ENCODE results near the gene ALX1.
"Not testable (repeated sequence)": the region's sequence is repeated elsewhere in the genome, so short reads cannot be mapped to it uniquely, and the experiment has no call there.

Gene ALX1

GRCh38 chr12:85299053-85299452, 19.0 kb downstream of the ALX1 start:
- DNase-seq (ENCODE audit: low read depth) = no peak
- TF ChIP-seq CTCF (IDR thresholded peaks at IDR 0.05; ENCODE audit: insufficient read depth, low read depth, low read length, missing control alignments) = no peak
- no peak overlapping the region for H3K4me3 ChIP-seq (ENCODE audit: low read depth, low read length)

DNA sequence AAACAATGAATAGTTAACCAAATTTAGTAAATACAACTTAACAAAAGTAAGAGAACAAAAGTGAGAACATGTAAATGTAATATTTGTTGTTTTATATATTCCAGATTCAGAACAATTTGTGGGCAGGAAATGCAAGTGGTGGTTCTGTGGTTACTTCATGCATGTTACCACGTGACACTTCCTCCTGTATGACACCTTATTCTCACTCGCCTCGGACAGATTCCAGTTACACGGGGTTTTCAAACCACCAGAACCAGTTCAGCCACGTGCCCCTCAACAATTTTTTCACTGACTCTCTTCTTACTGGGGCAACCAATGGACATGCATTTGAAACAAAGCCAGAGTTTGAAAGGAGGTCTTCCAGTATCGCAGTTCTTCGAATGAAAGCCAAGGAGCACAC, 21.0 kb downstream of the ALX1 start:
- TF ChIP-seq CTCF (IDR thresholded peaks at IDR 0.05; ENCODE audit: insufficient read depth, low read depth, low read length, missing control alignments) = no peak
- H3K4me3 ChIP-seq (ENCODE audit: low read depth, low read length) = no peak overlapping the region
- peak; percentile 21 for DNase-seq (ENCODE audit: low read depth)

GRCh38 chr12:85308374-85308773, 28.4 kb downstream of the ALX1 start:
- no peak for TF ChIP-seq CTCF (IDR thresholded peaks at IDR 0.05; ENCODE audit: insufficient read depth, low read depth, low read length, missing control alignments)
- no peak for DNase-seq (ENCODE audit: low read depth)
- no peak overlapping the region for H3K4me3 ChIP-seq (ENCODE audit: low read depth, low read length)

DNA sequence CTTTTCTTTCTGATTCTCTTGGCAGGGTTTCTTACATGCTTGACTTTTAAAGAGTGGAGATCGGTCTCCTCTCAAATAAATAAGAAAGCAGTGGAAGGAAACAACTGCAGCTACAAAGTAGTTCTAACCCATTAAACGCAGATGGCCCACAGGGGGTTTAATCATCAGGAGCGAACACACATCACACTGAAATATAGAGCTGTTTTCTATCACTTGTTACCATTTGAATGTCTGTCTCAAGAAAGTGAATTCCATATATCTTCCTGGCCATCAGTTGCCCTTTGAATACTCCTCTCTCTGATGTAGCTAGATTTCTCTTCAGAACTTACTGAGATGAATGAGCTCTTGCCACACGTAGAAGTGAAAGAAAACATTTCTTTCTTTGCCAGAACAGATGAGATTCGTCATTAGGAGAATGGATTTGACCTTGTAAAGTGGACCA, 29.1 kb downstream of the ALX1 start:
- TF ChIP-seq CTCF (IDR thresholded peaks at IDR 0.05; ENCODE audit: insufficient read depth, low read depth, low read length, missing control alignments) = no peak
- no peak overlapping the region for H3K4me3 ChIP-seq (ENCODE audit: low read depth, low read length)
- DNase-seq (ENCODE audit: low read depth) = no peak

DNA sequence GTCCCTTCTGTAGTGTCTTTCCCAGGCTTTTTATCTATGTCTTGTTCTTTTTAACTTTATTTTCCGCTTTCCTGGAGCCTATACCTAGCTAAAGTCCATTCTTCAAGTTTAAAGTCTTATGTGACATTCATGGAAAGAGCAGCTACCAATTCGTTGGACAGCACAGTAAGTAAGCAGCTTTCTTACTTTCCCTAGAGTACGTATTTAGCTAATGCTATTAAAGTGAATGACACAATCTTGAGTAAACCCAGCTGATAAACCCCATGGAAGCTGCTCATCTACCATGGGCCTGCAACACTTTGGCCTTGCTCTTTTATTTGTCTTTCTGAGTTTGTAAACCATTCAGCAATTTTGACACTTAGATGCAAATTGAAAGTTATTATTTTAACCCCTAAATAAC, 30.0 kb downstream of the ALX1 start:
- DNase-seq (ENCODE audit: low read depth) = no peak
- no peak overlapping the region for H3K4me3 ChIP-seq (ENCODE audit: low read depth, low read length)
- no peak for TF ChIP-seq CTCF (IDR thresholded peaks at IDR 0.05; ENCODE audit: insufficient read depth, low read depth, low read length, missing control alignments)

DNA sequence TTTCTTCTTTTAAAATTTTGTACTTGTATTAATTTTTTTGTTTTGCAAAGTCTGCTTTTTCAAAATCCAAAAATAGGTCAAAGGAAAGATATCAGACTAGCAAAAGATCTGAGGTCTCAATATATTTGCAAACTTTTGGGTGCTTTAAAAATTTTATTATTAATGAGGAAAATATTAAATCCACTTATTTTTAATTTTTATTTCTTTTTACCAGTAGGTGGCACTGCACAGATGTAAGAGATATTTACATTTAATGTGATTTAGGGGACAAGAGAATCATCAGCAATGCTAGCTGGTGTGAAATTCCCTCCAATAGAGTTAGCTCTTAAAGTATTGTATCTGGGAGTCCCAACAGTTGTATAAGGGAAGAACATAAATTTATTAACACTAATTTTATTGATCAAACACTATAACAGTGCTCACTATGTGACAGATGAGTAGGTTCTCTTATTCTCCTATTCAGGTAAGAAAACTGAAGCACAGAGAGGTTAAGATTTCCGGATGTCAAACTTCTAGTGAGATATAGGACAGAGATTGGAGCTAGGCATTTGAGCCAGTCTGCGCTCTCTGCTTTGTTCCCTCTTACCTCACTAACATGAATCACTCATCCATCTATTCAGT, 30.5 kb downstream of the ALX1 start:
- TF ChIP-seq CTCF (IDR thresholded peaks at IDR 0.05; ENCODE audit: insufficient read depth, low read depth, low read length, missing control alignments) = peak; percentile 9
- DNase-seq (ENCODE audit: low read depth) = peak; percentile 3

DNA sequence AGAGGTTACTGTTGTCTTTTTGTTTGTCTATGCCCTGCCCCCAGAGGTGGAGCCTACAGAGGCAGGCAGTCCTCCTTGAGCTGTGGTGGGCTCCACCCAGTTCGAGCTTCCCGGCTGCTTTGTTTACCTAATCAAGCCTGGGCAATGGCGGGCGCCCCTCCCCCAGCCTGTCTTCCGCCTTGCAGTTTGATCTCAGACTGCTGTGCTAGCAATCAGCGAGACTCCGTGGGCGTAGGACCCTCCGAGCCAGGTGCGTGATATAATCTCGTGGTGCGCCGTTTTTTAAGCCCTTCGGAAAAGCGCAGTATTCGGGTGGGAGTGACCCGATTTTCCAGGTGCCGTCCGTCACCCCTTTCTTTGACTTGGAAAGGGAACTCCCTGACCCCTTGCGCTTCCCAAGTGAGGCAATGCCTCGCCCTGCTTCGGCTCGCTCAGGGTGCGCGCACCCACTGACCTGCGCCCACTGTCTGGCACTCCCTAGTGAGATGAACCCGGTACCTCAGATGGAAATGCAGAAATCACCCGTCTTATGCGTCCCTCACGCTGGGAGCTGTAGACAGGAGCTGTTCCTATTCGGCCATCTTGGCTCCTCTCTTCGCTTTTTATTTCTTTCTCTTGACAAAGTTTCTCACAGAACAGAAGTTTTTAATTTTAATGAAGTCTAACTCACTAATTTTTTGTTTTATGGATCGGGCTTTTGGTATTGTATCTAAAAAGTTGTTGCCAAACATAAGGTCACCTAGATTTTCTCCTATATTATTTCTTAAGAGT, 38.0 kb downstream of the ALX1 start:
- DNase-seq (ENCODE audit: low read depth); H3K4me3 ChIP-seq (ENCODE audit: low read depth, low read length): not testable (repeated sequence)

More for the DNA sequence above, 30.5 kb downstream of the ALX1 start:
- no peak overlapping the region for H3K4me3 ChIP-seq (ENCODE audit: low read depth, low read length)

All from GM12865 (cell line).